ENCODE data around the gene KSR2.

Gene KSR2

GRCh38 chr12:117507548-117507947 lies 461.2 kb downstream of the KSR2 start:
- DNase-seq (ENCODE audit: low read depth in 2 of 2, low spot score in 1 of 2) = no peak

DNA sequence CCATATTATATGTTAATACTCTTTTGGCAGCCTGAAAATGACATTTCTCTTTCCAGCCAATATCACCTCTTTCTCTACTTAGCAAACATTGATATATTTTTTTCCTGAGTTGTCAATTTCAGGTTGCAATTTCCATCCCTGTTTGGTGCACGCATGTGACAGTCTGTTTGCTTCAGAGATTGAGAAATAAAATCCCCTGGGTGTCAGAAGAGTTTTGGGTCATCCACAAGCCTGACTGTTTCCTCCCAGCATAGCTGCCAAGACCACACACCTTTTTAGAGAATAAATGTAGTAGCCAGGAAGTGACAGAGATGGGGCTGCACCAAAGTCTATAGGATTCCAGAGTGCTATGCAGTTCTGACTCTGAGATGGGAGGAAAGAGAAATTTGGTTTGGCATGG lies 462.5 kb downstream of the KSR2 start:
- DNase-seq (ENCODE audit: low read depth in 2 of 2, low spot score in 1 of 2) = no peak

- no peak for DNase-seq (ENCODE audit: low read depth in 2 of 2, low spot score in 1 of 2)
These were observed 466.2 kb downstream of the KSR2 start for GRCh38 chr12:117502633-117503032.

DNA sequence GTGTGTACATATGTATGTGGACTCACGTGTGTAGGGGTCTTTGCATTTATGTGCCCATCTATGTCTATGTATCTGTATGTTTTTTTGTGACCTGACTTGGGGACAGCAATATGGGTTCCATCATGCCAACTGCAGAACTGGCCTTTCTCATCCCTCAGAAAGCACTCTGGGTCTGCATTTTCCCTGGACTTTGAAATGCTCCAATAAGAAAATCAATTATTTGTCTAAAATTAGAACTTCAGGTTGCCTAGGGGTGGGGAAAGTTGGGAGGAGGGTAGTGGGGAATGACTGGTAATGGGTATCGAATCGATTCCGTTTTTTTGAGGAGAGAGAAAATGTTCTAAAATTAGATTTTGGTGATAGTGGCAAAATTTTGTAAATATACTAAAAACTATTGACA lies 466.6 kb downstream of the KSR2 start:
- no peak for DNase-seq (ENCODE audit: low read depth in 2 of 2, low spot score in 1 of 2)

DNA sequence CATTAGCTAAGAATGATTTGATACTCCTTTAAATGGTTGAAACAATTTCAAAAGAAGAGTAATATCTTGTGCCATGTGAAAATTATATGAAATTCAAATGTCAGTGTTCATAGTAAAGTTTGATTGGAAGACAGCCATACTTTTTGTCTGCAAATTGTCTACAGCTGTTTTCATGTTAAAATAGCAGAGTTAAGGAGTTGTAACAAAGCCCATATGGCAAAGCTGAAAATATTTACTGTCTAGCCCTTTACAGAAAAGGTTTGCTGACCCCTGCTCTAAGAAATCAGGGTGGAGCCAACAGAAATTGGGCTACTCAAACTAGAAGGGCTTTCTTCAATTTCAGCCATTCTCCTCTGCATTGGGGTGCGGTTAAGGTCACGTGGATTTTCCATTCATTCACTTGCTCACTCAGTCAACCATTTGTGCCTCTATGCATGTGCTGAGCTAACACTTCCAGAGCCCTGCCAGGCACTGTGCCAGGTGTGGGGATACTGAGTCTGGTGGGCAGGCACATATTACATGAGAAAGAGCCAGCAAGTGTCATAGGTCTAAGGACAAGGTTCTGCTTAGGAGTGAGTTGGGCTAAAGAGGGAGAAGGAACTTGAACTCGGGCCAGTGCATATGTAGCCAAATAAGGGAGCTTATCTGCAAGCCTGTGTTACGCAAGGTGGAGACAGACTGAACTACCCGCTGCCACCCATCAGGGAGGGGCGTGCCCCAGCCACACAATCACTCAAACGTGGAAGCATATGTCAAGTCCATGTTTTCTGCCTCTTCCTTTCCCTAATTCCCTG lies 467.5 kb downstream of the KSR2 start:
- DNase-seq (ENCODE audit: low read depth in 2 of 2, low spot score in 1 of 2) = no peak

DNA sequence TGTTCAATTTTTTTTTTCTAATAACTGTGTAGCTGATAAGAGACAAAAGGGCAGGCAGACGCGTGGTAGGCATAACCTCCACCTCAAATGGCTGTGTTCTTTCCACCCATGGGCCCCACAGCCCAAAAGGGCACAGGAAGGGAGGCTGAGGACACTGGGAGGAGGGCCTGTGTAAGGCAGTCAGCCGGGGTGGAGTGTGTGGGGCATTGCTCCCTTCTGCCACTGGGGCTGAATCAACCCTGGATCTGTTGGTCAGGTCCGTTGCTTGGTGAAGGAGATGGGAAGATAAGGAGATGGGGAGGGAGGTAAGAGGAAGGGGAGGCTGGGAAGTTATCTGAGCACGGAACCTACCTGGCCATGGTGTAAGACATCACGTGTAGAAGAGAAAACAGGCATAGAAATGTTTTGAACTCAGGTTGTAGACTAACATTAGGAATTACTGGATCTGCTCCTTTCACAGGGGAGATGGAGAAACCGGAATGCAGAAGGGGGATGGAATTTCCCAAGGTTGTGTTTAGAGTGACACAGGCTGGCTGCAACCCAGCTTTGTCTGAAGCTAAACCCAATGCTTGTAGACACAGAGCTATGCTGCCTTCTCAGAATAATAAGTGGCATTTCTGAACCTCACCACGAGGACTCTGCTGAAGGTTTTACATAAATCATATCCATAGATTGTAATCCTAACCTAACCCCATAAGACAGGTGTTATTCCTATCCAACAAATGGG lies 468.9 kb downstream of the KSR2 start:
- DNase-seq (ENCODE audit: low read depth in 2 of 2, low spot score in 1 of 2) = no peak

- no peak for DNase-seq (ENCODE audit: low read depth in 2 of 2, low spot score in 1 of 2)
These were observed 469.9 kb downstream of the KSR2 start for GRCh38 chr12:117498880-117499279.

- no peak for DNase-seq (ENCODE audit: low read depth in 2 of 2, low spot score in 1 of 2)
These were observed 470.5 kb downstream of the KSR2 start for GRCh38 chr12:117498256-117498655.

DNA sequence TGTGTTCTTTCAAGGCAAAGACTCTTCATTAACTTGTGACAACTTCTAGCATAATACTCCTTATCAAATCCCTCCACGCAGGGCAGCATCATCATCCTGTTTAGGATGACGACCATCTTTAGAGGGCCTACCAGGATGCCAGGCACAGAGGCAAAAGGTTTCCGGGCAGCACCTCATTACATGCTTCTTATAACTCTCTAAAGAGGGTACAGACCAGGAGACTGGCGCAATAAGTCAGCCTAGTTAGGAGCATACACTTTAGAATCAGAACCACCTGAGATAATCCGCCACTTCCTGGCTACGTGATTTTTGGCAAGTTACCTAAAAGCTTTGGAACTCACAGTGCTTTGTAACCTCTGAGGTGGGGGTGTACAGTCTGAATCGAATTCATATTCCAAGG lies 471.4 kb downstream of the KSR2 start:
- no peak for DNase-seq (ENCODE audit: low read depth in 2 of 2, low spot score in 1 of 2)

DNA sequence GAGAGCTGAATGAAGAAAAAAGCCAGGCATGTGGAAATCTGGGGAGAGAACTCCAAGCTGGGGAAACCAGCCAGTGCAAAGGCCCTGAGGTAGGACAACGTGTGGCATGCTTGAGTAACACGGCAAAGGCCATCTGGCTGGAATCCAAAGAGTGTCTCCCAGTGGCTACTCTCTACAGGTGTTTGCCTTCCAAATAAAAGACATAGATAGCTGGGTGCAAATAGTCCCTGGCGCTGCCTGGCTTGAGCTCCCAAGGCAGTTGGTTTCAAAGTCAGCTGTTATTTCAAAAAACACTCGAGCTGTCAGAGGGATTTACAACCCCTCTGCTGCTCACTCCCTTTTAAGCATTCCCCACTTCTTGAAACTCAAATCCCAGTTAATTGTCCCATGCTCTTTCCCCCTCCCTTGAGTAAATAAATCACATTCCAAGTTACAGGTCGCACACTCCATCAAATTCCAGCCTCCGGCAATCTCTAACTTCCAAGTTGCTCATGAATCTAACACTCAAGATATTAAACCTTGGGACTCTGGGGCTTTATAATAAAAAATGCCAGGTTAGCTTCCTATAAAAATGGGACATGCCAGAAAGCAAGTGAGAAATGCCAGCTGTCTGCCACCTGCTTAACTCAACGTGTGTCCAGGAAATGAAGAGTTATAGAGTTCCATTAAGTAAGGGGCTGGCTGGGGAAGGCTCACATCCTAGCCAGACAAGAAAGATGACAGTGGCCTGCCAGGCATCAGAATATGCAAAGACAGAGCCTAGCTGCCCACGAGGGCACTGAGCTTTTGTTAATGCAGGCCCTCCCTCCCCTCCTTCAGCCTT lies 473.7 kb downstream of the KSR2 start:
- DNase-seq (ENCODE audit: low read depth in 2 of 2, low spot score in 1 of 2) = no peak

DNA sequence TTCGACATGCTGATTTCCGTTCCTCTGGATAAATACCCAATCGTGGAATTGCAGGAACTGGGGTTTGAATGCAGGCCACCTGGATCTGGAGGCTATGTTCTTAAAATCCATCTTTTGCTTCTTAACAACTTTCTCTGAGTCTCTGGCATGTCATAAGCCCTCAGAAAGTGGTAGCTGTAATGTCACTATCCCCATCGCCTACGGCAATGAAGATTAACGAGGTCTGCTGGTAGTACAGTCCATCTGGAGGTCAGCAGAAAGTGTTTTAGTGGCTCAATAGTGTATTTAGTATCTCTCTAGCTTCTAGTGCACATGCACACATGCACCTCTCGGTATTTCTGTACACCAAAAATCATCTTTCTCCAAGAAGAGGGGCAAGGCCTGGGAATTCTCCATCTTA lies 477.1 kb downstream of the KSR2 start:
- no peak for DNase-seq (ENCODE audit: low read depth in 2 of 2, low spot score in 1 of 2)

GRCh38 chr12:117490130-117490529 lies 478.7 kb downstream of the KSR2 start:
- no peak for DNase-seq (ENCODE audit: low read depth in 2 of 2, low spot score in 1 of 2)

- DNase-seq (ENCODE audit: low read depth in 2 of 2, low spot score in 1 of 2) = no peak
These were observed 479.1 kb downstream of the KSR2 start for GRCh38 chr12:117489671-117490070.

GRCh38 chr12:117486840-117487659 lies 481.7 kb downstream of the KSR2 start:
- DNase-seq (ENCODE audit: low read depth in 2 of 2, low spot score in 1 of 2) = no peak

- no peak for DNase-seq (ENCODE audit: low read depth in 2 of 2, low spot score in 1 of 2)
These were observed 482.6 kb downstream of the KSR2 start for GRCh38 chr12:117485984-117486839.

DNA sequence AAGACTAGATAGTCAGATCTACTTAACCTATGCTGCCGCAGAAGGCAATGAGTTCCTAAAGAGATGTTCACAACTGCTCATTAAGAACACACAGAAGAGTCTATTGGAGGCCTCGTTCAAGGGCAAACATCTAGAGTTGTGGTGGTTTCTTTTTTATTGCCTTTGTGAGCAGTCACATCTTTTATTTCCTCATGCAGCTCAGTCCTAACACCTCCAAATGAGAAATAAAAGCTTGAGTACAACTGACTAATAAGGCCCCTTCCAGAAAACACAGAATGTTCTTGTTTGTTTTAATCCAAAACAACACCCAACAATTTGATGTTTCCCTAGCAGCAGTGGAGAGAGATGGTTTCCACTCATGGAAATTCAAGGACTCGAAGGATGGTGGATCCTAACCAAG lies 483.9 kb downstream of the KSR2 start:
- DNase-seq (ENCODE audit: low read depth in 2 of 2, low spot score in 1 of 2) = no peak

DNA sequence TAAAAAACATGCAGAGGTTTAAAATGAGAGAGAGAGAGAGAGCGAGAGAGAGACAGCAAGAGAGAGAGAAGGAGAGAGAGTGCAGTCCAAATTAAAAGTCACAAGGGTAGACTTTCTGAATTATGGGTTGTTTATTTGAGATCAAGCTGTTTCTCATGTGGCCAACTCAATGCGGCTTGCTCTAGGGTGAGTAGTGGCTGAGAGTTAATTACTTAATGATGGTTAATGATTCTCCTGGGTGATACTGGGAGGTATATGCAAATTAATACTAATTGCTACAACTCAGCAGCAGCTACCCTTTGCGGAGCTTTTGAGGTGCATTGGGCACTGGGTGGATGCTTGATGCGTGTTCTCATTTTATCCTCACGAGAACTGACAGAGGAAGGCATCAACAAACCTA lies 485.3 kb downstream of the KSR2 start:
- DNase-seq (ENCODE audit: low read depth in 2 of 2, low spot score in 1 of 2) = no peak

DNA sequence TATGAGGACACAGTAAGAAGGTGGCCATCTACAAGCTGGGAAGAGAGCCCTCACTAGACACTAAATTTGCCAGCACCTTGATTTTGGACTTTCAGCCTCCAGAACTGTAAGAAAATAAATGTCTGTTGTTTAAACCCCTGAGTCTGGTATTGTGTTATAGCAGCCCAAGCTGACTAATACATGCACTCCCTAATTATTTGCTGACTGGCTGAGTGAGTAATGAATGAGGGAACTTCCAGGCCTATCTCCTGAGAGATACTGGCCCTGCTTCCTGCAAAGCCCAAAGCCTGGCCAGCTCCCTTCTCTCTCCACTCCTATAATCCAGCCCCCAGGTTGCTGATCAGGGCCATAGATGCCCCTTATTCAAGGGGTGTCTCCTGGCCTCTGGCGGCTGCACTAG lies 487.3 kb downstream of the KSR2 start:
- DNase-seq (ENCODE audit: low read depth in 2 of 2, low spot score in 1 of 2) = no peak

- DNase-seq (ENCODE audit: low read depth in 2 of 2, low spot score in 1 of 2) = no peak
These were observed 492.4 kb downstream of the KSR2 start for GRCh38 chr12:117476341-117476740.

GRCh38 chr12:117473856-117474255 lies 494.9 kb downstream of the KSR2 start:
- DNase-seq (ENCODE audit: low read depth in 2 of 2, low spot score in 1 of 2) = no peak
